Astrocyte (in vitro differentiated cells and primary cell): ENCODE data around the gene PCYOX1L. TPM values are rescaled to one million over a fixed set of nuclear protein-coding genes. Genes with fewer than 3 reads are reported as not detected.

ENCODE experiments used
- DNase-seq: peaks from one replicate; pipeline ENCODE4 v3.0.0-alpha.2; 2010; ENCODE audit warnings: low read depth
- FAIRE-seq: peaks from 2 replicates; lab custom pipeline; 2011; peaks lifted over from hg19 to GRCh38; lab: Jason Lieb, UNC
- H2AFZ ChIP-seq: 2 replicates; pipeline ENCODE4 v1.6.0; 2012; ENCODE audit warnings: low read depth, low read length, inconsistent platforms
- H3K27ac ChIP-seq: 2 replicates; pipeline ENCODE4 v1.5.1; 2011; ENCODE audit warnings: low read depth, low read length, inconsistent platforms
- H3K27me3 ChIP-seq: 2 replicates; pipeline ENCODE4 v1.6.0; 2011; ENCODE audit warnings: low read length, inconsistent platforms; ENCODE audit not compliant: insufficient read depth
- H3K36me3 ChIP-seq: 2 replicates; pipeline ENCODE4 v1.5.1; 2011; ENCODE audit warnings: low read length, inconsistent platforms; ENCODE audit not compliant: insufficient read depth
- H3K4me1 ChIP-seq: 2 replicates; pipeline ENCODE4 v1.5.1; 2011; ENCODE audit warnings: low read length, inconsistent platforms; ENCODE audit not compliant: insufficient read depth
- H3K4me2 ChIP-seq: 2 replicates; pipeline ENCODE4 v1.6.0; 2012; ENCODE audit warnings: low read length, inconsistent platforms
- H3K4me3 ChIP-seq: 2 replicates; pipeline ENCODE4 v1.5.1; 2011; ENCODE audit warnings: low read depth, mild to moderate bottlenecking, low read length, inconsistent platforms; ENCODE audit not compliant: insufficient read depth
- H3K79me2 ChIP-seq: 2 replicates; pipeline ENCODE4 v1.6.0; 2012; ENCODE audit warnings: mild to moderate bottlenecking, low read length, inconsistent platforms; ENCODE audit not compliant: insufficient read depth
- H3K9ac ChIP-seq: 2 replicates; pipeline ENCODE4 v1.6.0; 2012; ENCODE audit warnings: mild to moderate bottlenecking, low read length, inconsistent platforms
- H3K9me3 ChIP-seq: 2 replicates; pipeline ENCODE4 v1.5.1; 2012; ENCODE audit warnings: low read depth, mild to moderate bottlenecking, low read length, inconsistent platforms; ENCODE audit not compliant: insufficient read depth
- H4K20me1 ChIP-seq: 2 replicates; pipeline ENCODE4 v1.6.0; 2012; ENCODE audit warnings: low read length, inconsistent platforms; ENCODE audit not compliant: insufficient read depth
- H3K27ac Mint-ChIP-seq: one replicate; pipeline ENCODE4 v1.8.0; 2021; ENCODE audit warnings: mild to moderate bottlenecking, mixed read lengths; ENCODE audit not compliant: unreplicated experiment
- H3K27me3 Mint-ChIP-seq: one replicate; pipeline ENCODE4 v1.8.0; 2021; ENCODE audit warnings: low read depth, mixed read lengths; ENCODE audit not compliant: unreplicated experiment
- H3K36me3 Mint-ChIP-seq: one replicate; pipeline ENCODE4 v1.8.0; 2021; ENCODE audit warnings: low read depth, mixed read lengths; ENCODE audit not compliant: unreplicated experiment
- H3K4me1 Mint-ChIP-seq: one replicate; pipeline ENCODE4 v1.8.0; 2021; ENCODE audit warnings: low read depth, mixed read lengths; ENCODE audit not compliant: unreplicated experiment
- H3K4me3 Mint-ChIP-seq: one replicate; pipeline ENCODE4 v1.8.0; 2021; ENCODE audit warnings: mild to moderate bottlenecking, moderate library complexity, mixed read lengths; ENCODE audit not compliant: unreplicated experiment
- H3K9me3 Mint-ChIP-seq: one replicate; pipeline ENCODE4 v1.8.0; 2021; ENCODE audit warnings: mild to moderate bottlenecking, mixed read lengths; ENCODE audit not compliant: unreplicated experiment
- EZH2 ChIP-seq: IDR thresholded peaks from 2 replicates; pipeline ENCODE4 v1.6.1; 2012; ENCODE audit warnings: mild to moderate bottlenecking, low read length, inconsistent platforms; ENCODE audit not compliant: insufficient read depth
- total RNA-seq: library from RNA; stranded (reverse); gene quantifications from 2 replicates; pipeline ENCODE4 v1.2.1, GENCODE V29; 2021
- TF ChIP-seq, protein P1 (sequence below): IDR thresholded peaks from 2 replicates; pipeline ENCODE4 v1.5.1; 2011; ENCODE audit warnings: low read depth, mild to moderate bottlenecking, inconsistent platforms, low read length, moderate library complexity; ENCODE audit not compliant: insufficient read depth

PCYOX1L gene
- total RNA-seq, 1 donor from 2014 or later = 16.6 TPM

DNA sequence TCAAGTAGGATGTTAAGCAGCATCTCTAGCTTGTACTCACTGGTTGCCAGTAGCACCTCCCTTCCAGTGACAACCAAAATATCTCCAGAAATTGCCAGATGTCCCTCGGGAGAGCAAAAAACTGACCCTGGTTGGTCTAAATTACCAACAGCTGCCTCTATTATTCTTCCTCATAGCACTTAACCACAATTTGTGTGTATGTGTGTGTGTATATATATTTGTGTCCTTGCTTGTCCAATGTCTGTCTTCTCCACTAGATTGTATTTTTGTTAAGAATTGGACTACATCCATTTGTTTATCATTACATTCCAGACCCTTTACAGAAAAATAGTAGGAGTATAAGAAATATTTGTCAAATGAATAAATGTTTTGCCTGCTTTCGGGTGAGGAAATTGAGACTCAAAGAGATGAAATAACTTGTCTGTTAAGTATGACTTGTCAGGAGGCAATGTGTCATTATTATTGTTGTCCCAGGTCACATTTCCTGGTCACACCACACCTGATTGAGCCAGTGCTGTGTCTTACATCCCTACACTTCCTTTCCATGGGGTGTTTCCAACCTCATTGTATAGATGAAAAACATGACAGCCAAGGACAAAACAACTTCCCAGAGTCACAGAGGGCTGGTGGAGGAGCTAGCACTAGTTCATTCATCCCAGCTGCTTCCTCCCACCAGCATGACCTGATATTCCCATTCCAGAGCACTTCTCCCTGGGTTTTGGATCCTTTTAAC, 24.0 kb upstream of the PCYOX1L start:
- Histone ChIP-seq H2AFZ (no peak overlapping the region), H3K9me3 (no peaks in the 10 kb centered on the region), H3K4me2 (peak overlapping the region; percentile 24), H3K27me3 (no peaks in the 10 kb centered on the region), H3K79me2 (no peaks in the 10 kb centered on the region), H3K4me3 (no peak overlapping the region), H4K20me1 (no peaks in the 10 kb centered on the region), H3K4me1 (peaks cover 5% of the 10 kb centered on the region), H3K27ac (no peak overlapping the region), H3K9ac (no peak overlapping the region), H3K36me3 (no peaks in the 10 kb centered on the region)
- Mint-ChIP-seq H3K27me3 (no peaks in the 10 kb centered on the region), H3K4me3 (no peak overlapping the region), H3K9me3 (no peaks in the 10 kb centered on the region), H3K27ac (no peak overlapping the region), H3K4me1 (peaks cover 3% of the 10 kb centered on the region), H3K36me3 (no peaks in the 10 kb centered on the region)
- TF ChIP-seq EZH2 = no peak
- TF ChIP-seq, protein P1, sequence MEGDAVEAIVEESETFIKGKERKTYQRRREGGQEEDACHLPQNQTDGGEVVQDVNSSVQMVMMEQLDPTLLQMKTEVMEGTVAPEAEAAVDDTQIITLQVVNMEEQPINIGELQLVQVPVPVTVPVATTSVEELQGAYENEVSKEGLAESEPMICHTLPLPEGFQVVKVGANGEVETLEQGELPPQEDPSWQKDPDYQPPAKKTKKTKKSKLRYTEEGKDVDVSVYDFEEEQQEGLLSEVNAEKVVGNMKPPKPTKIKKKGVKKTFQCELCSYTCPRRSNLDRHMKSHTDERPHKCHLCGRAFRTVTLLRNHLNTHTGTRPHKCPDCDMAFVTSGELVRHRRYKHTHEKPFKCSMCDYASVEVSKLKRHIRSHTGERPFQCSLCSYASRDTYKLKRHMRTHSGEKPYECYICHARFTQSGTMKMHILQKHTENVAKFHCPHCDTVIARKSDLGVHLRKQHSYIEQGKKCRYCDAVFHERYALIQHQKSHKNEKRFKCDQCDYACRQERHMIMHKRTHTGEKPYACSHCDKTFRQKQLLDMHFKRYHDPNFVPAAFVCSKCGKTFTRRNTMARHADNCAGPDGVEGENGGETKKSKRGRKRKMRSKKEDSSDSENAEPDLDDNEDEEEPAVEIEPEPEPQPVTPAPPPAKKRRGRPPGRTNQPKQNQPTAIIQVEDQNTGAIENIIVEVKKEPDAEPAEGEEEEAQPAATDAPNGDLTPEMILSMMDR = no peak
- DNase-seq (no peak), FAIRE-seq (no peak)

DNA sequence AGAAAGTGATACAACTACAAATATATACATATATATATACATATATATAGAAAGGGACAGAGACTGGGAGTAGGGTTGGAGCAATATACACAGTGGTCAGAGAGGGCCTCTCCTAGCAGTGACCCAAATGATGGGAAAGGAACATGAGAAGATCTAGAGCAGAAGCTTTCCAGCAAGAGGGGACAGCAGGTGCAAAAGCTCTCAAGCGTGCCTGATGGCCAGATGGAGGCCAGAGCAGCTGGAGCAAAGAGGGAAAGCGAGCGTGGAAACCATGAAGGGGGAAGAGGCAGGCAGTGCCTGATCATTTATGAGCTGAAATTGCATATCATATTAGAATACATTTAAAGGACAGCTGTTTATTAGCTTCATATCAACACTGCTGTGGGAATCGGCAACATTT, 20.1 kb upstream of the PCYOX1L start:
- Mint-ChIP-seq H3K9me3 (no peaks in the 10 kb centered on the region), H3K27me3 (no peaks in the 10 kb centered on the region), H3K36me3 (no peaks in the 10 kb centered on the region), H3K4me3 (no peak overlapping the region), H3K27ac (no peak overlapping the region), H3K4me1 (peaks cover 3% of the 10 kb centered on the region)
- no peak for DNase-seq
- Histone ChIP-seq H3K27ac (no peak overlapping the region), H2AFZ (no peak overlapping the region), H3K79me2 (no peaks in the 10 kb centered on the region), H3K36me3 (no peaks in the 10 kb centered on the region), H3K4me3 (no peak overlapping the region), H3K4me1 (peaks cover 5% of the 10 kb centered on the region), H4K20me1 (no peaks in the 10 kb centered on the region), H3K9ac (no peak overlapping the region), H3K27me3 (no peaks in the 10 kb centered on the region), H3K4me2 (no peak overlapping the region), H3K9me3 (no peaks in the 10 kb centered on the region)
- no peak for FAIRE-seq
- TF ChIP-seq EZH2 = no peak
- TF ChIP-seq, protein P1 = no peak

DNA sequence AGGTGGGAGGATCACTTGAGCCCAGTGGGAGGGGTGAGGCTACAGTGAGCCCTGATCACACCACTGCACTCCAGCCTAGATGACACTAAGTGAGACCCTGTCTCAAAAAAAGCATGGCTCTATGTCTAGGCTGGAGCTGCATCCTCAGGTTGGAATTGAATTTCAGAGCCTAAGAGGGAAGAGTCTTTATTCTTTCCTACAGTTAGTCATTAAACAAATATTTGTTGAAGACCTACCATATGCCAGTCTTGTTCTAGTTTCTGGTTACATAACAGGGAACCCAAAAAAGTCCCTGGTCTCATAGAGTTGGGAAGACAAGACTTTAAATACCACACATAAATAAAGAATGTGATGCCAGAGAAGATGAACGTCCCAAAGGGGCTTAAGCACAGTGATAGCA, 19.5 kb upstream of the PCYOX1L start:
- no peak overlapping the region for H3K27ac ChIP-seq
- FAIRE-seq (no peak), DNase-seq (no peak)
- H3K79me2 ChIP-seq = no peaks in the 10 kb centered on the region
- Mint-ChIP-seq H3K4me3 (no peak overlapping the region), H3K36me3 (no peaks in the 10 kb centered on the region), H3K27ac (no peak overlapping the region), H3K27me3 (no peaks in the 10 kb centered on the region), H3K4me1 (peaks cover 3% of the 10 kb centered on the region), H3K9me3 (no peaks in the 10 kb centered on the region)
- no peak overlapping the region for H3K9ac ChIP-seq
- no peaks in the 10 kb centered on the region for H3K27me3 ChIP-seq
- no peak overlapping the region for H3K4me3 ChIP-seq
- no peaks in the 10 kb centered on the region for H3K36me3 ChIP-seq
- TF ChIP-seq, protein P1 = no peak
- no peak for TF ChIP-seq EZH2
- H3K9me3 ChIP-seq = no peaks in the 10 kb centered on the region
- no peaks in the 10 kb centered on the region for H4K20me1 ChIP-seq
- H3K4me2 ChIP-seq = no peak overlapping the region
- no peak overlapping the region for H2AFZ ChIP-seq
- H3K4me1 ChIP-seq = peaks cover 5% of the 10 kb centered on the region
